ENCODE results near the gene IL1RL1. TPM values are rescaled to one million over a fixed set of nuclear protein-coding genes. Genes with fewer than 3 reads are reported as not detected.

The IL1RL1 gene
- total RNA-seq, 2 donors from 2014 or later, result 1.3 to 3.4 TPM

GRCh38 chr2:102386004-102386403 is 74.6 kb downstream of the IL1RL1 start:
- no peaks in the 10 kb centered on the region for H3K9me3 ChIP-seq
- no peak overlapping the region for H3K4me3 ChIP-seq
- WGBS, result 77% methylated on average over 3 of the region's 3 CpGs
- no peaks in the 10 kb centered on the region for H3K36me3 ChIP-seq
- TF ChIP-seq POLR2AphosphoS5 (IDR thresholded peaks at IDR 0.05) (no peak), CTCF (IDR thresholded peaks at IDR 0.05) (no peak), POLR2A (IDR thresholded peaks at IDR 0.05) (no peak)
- H3K27ac ChIP-seq, result no peak overlapping the region
- H3K27me3 ChIP-seq (replicated peaks; ENCODE audit: insufficient read depth), result no peaks in the 10 kb centered on the region
- H3K4me1 ChIP-seq (replicated peaks), result no peaks in the 10 kb centered on the region
- intact Hi-C loops (cut with DNase I), result no loop called here
- DNase-seq (ENCODE audit: low spot score), result no peak

GRCh38 chr2:102386867-102387541 is 75.6 kb downstream of the IL1RL1 start:
- Histone ChIP-seq H3K4me3 (no peak overlapping the region), H3K4me1 (replicated peaks) (no peaks in the 10 kb centered on the region), H3K36me3 (no peaks in the 10 kb centered on the region), H3K9me3 (no peaks in the 10 kb centered on the region), H3K27ac (no peak overlapping the region), H3K27me3 (replicated peaks; ENCODE audit: insufficient read depth) (no peaks in the 10 kb centered on the region)
- DNase-seq (ENCODE audit: low spot score), result no peak
- 96% methylated on average over 3 of the region's 3 CpGs for WGBS
- TF ChIP-seq POLR2AphosphoS5 (IDR thresholded peaks at IDR 0.05) (no peak), POLR2A (IDR thresholded peaks at IDR 0.05) (no peak), CTCF (IDR thresholded peaks at IDR 0.05) (no peak)
- intact Hi-C loops (cut with DNase I), result no loop called here

GRCh38 chr2:102387763-102388546 is 76.6 kb downstream of the IL1RL1 start:
- WGBS, result 94% methylated on average over 7 of the region's 7 CpGs
- no peak overlapping the region for H3K4me3 ChIP-seq
- TF ChIP-seq CTCF (IDR thresholded peaks at IDR 0.05) (no peak), POLR2AphosphoS5 (IDR thresholded peaks at IDR 0.05) (no peak), POLR2A (IDR thresholded peaks at IDR 0.05) (no peak)
- no peaks in the 10 kb centered on the region for H3K4me1 ChIP-seq (replicated peaks)
- no peak for DNase-seq (ENCODE audit: low spot score)
- intact Hi-C loops (cut with DNase I), result no loop called here
- no peaks in the 10 kb centered on the region for H3K27me3 ChIP-seq (replicated peaks; ENCODE audit: insufficient read depth)
- no peaks in the 10 kb centered on the region for H3K9me3 ChIP-seq
- H3K27ac ChIP-seq, result no peak overlapping the region
- H3K36me3 ChIP-seq, result no peaks in the 10 kb centered on the region

- no peak for DNase-seq (ENCODE audit: low spot score)
- WGBS, result 55% methylated on average over 2 of the region's 2 CpGs
- no peaks in the 10 kb centered on the region for H3K36me3 ChIP-seq
- no peak overlapping the region for H3K4me3 ChIP-seq
- H3K4me1 ChIP-seq (replicated peaks), result no peaks in the 10 kb centered on the region
- no peak for TF ChIP-seq POLR2AphosphoS5 (IDR thresholded peaks at IDR 0.05)
- TF ChIP-seq POLR2A (IDR thresholded peaks at IDR 0.05), result no peak
- TF ChIP-seq CTCF (IDR thresholded peaks at IDR 0.05), result no peak
- H3K27ac ChIP-seq, result no peak overlapping the region
- intact Hi-C loops (cut with DNase I), result no loop called here
- H3K27me3 ChIP-seq (replicated peaks; ENCODE audit: insufficient read depth), result no peaks in the 10 kb centered on the region
- H3K9me3 ChIP-seq, result no peaks in the 10 kb centered on the region
Observed at GRCh38 chr2:102391565-102391964, 80.2 kb downstream of the IL1RL1 start.
